GM10248 (cell line): Measurements from ENCODE around the gene MYO16.

ENCODE experiments used
- CTCF ChIA-PET: fragments of 300-600 bp; sonication (Branson Sonifier 250); formaldehyde crosslinking; extraction: SDS; loops from one replicate; lab custom pipeline; 2021; ENCODE audit warnings: antibody characterized with exemption; lab: Yijun Ruan, JAX
- POLR2A ChIA-PET: fragments of 350-650 bp; sonication (Branson Sonifier 250); formaldehyde crosslinking; extraction: SDS; loops from one replicate; lab custom pipeline; 2020; ENCODE audit warnings: antibody characterized with exemption; lab: Yijun Ruan, JAX
- DNase-seq: peaks from one replicate; pipeline ENCODE4 v3.0.0; 2012; ENCODE audit errors: extremely low spot score
- TF ChIP-seq, protein P1 (sequence below): IDR thresholded peaks from 2 replicates; pipeline ENCODE4 v1.5.1; 2012; ENCODE audit warnings: mild to moderate bottlenecking, low read depth; ENCODE audit errors: extremely low read depth, missing control alignments, control extremely low read depth

Gene MYO16

DNA sequence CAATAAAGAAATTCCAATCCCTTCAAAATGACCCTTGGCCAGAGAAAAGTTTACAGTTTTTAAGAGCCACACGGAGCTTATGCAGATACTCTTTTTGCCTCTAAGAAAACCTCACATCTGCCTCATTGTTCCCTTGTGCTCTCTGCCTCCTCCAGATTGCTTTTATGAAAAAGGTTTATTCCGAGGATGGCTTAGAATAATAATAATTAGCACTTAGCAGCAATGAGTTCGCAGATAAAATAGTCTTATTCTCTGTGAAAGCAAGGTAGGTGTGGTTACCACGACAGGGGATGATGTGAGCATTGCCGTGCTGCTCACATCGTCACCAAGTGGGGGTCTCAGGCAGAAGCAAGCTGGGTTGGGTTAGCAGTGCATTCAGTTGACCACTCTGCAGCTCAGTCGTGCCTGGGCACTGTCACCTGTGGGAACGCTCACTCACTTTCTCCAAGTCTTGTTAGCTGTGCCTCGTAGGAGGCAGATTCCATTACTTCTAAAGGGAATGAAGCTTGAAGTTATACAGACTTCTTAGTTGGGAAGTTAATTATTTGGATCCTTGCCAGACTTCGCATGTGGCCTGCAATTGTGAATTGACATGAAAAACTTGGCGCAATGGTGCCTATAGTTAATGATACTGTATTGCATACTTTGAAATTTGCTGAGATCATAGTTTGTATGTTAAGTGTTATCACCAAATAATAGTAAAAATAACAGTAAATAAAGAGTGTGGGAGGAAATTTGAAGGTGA is 157.2 kb downstream of the MYO16 start:
- TF ChIP-seq, protein P1, sequence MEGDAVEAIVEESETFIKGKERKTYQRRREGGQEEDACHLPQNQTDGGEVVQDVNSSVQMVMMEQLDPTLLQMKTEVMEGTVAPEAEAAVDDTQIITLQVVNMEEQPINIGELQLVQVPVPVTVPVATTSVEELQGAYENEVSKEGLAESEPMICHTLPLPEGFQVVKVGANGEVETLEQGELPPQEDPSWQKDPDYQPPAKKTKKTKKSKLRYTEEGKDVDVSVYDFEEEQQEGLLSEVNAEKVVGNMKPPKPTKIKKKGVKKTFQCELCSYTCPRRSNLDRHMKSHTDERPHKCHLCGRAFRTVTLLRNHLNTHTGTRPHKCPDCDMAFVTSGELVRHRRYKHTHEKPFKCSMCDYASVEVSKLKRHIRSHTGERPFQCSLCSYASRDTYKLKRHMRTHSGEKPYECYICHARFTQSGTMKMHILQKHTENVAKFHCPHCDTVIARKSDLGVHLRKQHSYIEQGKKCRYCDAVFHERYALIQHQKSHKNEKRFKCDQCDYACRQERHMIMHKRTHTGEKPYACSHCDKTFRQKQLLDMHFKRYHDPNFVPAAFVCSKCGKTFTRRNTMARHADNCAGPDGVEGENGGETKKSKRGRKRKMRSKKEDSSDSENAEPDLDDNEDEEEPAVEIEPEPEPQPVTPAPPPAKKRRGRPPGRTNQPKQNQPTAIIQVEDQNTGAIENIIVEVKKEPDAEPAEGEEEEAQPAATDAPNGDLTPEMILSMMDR: no peak
- DNase-seq: no peak
- ChIA-PET CTCF (interaction anchor here (1.0 kb wide), 1 partner anchor 13 kb away, joined by 3 read pairs; no protein-coding TSS in a partner anchor), POLR2A (no interaction called here)

DNA sequence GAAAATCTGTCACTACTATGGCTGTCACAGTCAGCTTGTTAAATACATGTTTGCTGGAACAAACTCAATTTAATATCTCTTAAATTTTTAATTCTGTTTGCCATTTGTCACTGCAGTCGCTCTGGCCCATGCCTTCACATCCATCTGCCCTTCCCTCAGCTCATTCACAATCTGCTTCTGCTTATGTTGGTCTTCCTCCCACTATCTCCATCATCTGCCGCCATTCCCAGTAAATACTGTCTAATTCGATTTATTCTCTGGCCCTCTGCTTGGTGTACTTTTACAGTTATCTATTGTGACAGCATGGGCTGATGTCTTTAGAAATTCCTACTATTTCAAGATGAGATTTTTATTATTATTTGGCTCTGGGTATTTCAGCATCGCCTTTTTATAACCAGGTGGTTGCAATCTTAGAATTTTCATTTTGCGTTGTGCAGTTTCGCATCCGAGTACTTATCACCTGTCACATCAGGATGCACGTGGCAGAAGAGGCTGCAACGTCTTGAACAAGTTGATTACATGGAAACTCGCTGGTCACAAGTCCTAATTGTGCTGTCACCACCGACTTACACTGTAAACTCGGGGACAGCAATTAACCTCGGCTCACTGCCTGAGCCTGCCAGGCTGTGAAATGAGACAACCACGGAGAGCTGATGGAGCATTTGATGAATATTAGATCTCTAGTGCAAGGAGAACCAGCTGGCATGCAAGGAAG is 158.4 kb downstream of the MYO16 start:
- POLR2A ChIA-PET: no interaction called here
- DNase-seq: no peak
- CTCF ChIA-PET: interaction anchor here (1.0 to 1.1 kb wide), 2 partner anchors 12 kb away, joined by 3 to 4 read pairs; no protein-coding TSS in a partner anchor
- TF ChIP-seq, protein P1: no peak

DNA sequence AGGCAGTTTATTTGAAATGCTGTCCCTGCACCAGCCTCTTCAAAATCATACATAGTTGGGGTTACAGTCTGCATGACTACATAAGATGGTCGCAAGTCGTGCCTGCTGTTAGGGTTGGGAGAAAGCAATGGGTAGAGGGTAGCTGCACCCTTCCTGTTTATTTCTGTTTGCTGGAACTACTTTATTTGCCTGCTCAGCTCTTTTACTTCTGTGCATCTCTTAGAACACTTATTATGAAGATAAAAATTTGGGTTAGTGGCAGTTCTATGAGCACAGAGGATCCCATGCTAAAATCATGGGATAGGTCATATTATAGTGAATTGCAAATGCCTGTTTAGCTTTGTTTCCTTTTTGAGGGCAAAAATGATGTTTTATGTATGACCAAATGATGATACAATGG is 160.1 kb downstream of the MYO16 start:
- DNase-seq: no peak
- ChIA-PET CTCF (interaction anchor here (0.7 kb wide), 1 partner anchor 10 kb away, joined by 3 read pairs; no protein-coding TSS in a partner anchor), POLR2A (no interaction called here)
- TF ChIP-seq, protein P1: no peak

DNA sequence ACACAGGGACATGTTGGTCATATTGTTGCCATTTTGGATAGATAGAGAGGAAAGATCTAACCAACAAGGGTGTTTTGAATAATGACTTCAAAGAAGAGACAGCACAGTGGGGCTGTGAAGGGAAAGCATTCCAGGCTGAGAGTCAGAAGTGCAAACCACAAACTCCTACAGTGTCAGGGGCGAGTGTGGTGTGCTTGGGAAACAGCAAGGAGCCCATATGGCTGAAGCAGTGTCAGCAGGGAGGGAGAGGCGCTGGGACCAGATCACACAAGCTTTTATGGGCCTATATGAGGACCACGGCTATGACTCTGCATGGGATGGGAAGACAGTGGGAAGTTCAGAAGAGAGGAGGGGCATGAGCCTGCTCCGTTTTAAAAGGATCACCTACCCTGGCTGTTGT is 166.4 kb downstream of the MYO16 start:
- ChIA-PET POLR2A (no interaction called here), CTCF (no interaction called here)
- no peak for DNase-seq
- TF ChIP-seq, protein P1: no peak

DNA sequence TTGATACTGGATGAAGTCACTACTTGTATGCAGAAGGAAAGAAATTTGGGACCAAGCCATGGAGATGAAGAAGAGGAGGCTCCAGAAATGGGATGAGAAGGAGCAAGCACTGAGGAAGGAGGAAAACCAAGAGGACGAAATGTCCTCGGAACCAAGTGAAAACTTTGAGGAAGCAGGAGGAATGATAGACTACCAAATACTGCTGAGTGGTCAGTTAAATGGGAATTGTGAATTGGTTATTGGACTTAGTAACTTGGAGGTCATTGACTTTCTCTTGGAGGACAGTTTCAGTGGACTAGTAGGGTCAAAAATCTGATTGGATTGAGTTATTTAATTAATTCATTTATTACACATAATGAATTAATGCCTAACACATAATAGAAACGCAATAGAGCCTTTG is 167.9 kb downstream of the MYO16 start:
- TF ChIP-seq, protein P1: no peak
- ChIA-PET POLR2A (no interaction called here), CTCF (no interaction called here)
- no peak for DNase-seq

DNA sequence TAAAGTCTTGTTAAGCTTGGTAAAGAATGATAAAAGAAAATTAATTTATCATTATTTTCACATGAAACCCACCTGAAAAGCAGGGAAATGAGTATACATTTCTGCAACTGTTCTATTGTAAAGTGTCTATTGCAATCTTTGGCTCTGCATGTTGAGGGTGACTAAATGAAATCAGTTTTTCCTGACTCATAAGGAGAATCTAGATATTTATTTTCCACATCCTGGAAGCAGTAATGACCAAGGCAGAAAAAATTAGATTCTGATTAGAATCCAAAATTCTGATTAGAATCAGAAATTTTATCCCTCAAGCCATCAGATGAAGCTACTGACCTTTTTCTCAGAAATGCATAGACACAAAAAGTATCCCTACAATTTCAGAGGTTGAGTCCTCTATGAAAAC is 178.4 kb downstream of the MYO16 start:
- ChIA-PET POLR2A (no interaction called here), CTCF (interaction anchor here (1.5 kb wide), 1 partner anchor 8 kb away, joined by 3 read pairs; no protein-coding TSS in a partner anchor)
- no peak for DNase-seq
- TF ChIP-seq, protein P1: no peak
